NCI-H187 treated with DMSO at 0.1 percent for 48 hours (cell line): ENCODE data around the gene TOX2.
A peak's percentile ranks its signal among the peaks of the same experiment; 100 is the strongest.

ENCODE experiments used
- DNase-seq: peaks from one replicate; lab custom pipeline; 2025; lab: John Stamatoyannopoulos, UW

Gene TOX2

GRCh38 chr20:43959079-43959919 lies 44.6 kb downstream of the TOX2 start:
- DNase-seq = no peak

GRCh38 chr20:43959920-43960227 lies 45.2 kb downstream of the TOX2 start:
- DNase-seq = no peak

- DNase-seq = no peak
These were observed 45.6 kb downstream of the TOX2 start for GRCh38 chr20:43960231-43960630.

GRCh38 chr20:43961116-43961515 lies 46.5 kb downstream of the TOX2 start:
- DNase-seq = no peak

- no peak for DNase-seq
These were observed 47.2 kb downstream of the TOX2 start for GRCh38 chr20:43961541-43962471.

- DNase-seq = no peak
These were observed 47.9 kb downstream of the TOX2 start for GRCh38 chr20:43962530-43962929.

GRCh38 chr20:43963233-43963632 lies 48.6 kb downstream of the TOX2 start:
- DNase-seq = no peak

- peak; percentile 34 for DNase-seq
These were observed 49.5 kb downstream of the TOX2 start for GRCh38 chr20:43963872-43964791.

GRCh38 chr20:43968341-43969000 lies 53.8 kb downstream of the TOX2 start:
- DNase-seq = no peak

GRCh38 chr20:43969028-43969447 lies 54.4 kb downstream of the TOX2 start:
- no peak for DNase-seq

- peak; percentile 76 for DNase-seq
These were observed 55.0 kb downstream of the TOX2 start for GRCh38 chr20:43969501-43970182.

- no peak for DNase-seq
These were observed 56.6 kb downstream of the TOX2 start for GRCh38 chr20:43971267-43971666.

- no peak for DNase-seq
These were observed 57.4 kb downstream of the TOX2 start for GRCh38 chr20:43972051-43972450.

- DNase-seq = no peak
These were observed 58.0 kb downstream of the TOX2 start for GRCh38 chr20:43972692-43973091.

- DNase-seq = no peak
These were observed 58.6 kb downstream of the TOX2 start for GRCh38 chr20:43973231-43973630.

- DNase-seq = no peak
These were observed 59.2 kb downstream of the TOX2 start for GRCh38 chr20:43973671-43974450.

GRCh38 chr20:43974695-43975094 lies 60.0 kb downstream of the TOX2 start:
- DNase-seq = no peak

- no peak for DNase-seq
These were observed 60.6 kb downstream of the TOX2 start for GRCh38 chr20:43975096-43975768.

- DNase-seq = no peak
These were observed 61.9 kb downstream of the TOX2 start for GRCh38 chr20:43976547-43976946.
